Activated naive CD4-positive, alpha-beta T cell treated with anti-CD3 and anti-CD28 coated beads, Interleukin-2, amount 10 ng/mL, durations not matched to agents 7 days and 5 days (primary cell): ENCODE results near the gene RPL35.
A peak's percentile ranks its signal among the peaks of the same experiment; 100 is the strongest.
"Not testable (repeated sequence)": the region's sequence is repeated elsewhere in the genome, so short reads cannot be mapped to it uniquely, and the experiment has no call there.

ENCODE experiments used
- CTCF ChIA-PET: fragments of 350-600 bp; sonication (Branson Sonifier 250); formaldehyde crosslinking; loops from one replicate; lab custom pipeline; 2021; ENCODE audit warnings: antibody characterized with exemption; lab: Charles Lee
- DNase-seq: peaks from one replicate; pipeline ENCODE4 v3.0.0-alpha.2; 2020
- H3K27ac Mint-ChIP-seq: one replicate; pipeline ENCODE4 v1.8.0; 2021; ENCODE audit warnings: mild to moderate bottlenecking, moderate library complexity, mixed read lengths
- H3K27me3 Mint-ChIP-seq: one replicate; pipeline ENCODE4 v1.8.0; 2021; ENCODE audit warnings: mild to moderate bottlenecking, mixed read lengths
- H3K36me3 Mint-ChIP-seq: one replicate; pipeline ENCODE4 v1.8.0; 2021; ENCODE audit warnings: mixed read lengths
- H3K4me1 Mint-ChIP-seq: one replicate; pipeline ENCODE4 v1.8.0; 2021; ENCODE audit warnings: mixed read lengths
- H3K4me3 Mint-ChIP-seq: one replicate; pipeline ENCODE4 v1.8.0; 2021; ENCODE audit warnings: mild to moderate bottlenecking, moderate library complexity, mixed read lengths
- H3K9me3 Mint-ChIP-seq: one replicate; pipeline ENCODE4 v1.8.0; 2021; ENCODE audit warnings: mixed read lengths

Gene RPL35

DNA sequence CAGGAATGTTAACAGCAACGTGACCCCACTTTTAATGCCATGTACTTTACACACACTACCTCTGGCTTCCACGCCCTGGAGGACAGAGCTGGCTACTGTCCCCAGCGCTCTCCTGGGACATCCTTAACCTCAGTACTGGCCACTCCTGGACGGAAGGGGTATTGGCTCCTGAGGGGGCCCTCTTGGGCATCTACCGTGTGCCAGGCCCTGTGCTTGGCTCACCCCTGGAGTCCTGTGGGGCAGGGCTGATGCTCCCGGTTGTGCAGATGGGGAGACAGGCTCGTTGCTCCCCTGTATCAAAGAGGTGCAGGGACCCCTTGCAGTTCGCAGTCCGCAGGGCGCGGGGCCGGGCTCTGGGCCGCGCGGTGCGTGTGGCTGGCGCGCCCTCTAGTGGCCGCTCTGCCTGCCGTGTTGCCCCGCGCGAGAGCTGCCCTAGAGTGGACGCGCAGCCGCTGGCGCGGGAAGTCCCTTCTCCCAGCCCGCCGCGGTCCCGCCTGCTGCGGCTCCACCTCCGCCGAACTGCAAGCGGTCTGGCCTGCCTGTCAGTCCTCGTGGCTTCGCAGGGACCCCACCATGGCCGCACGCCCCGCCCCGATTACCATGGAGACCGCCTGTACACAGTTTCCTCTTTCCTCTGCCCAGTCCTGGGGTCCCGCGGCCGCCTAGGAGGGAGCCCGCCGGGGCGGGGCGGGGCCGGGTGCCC, 8.8 kb downstream of the RPL35 start, which contains the start of gene WDR38:
Gene WDR38 (plus strand): TSS at position 632 of the 703 bp plus-strand sequence. CDS start 72 bp downstream, outside the sequence.
- Mint-ChIP-seq H3K4me1 (peaks cover 10% of the 10 kb centered on the region), H3K9me3 (no peaks in the 10 kb centered on the region), H3K27ac (no peak within 1 kb of the TSS), H3K4me3 (peak within 1 kb of the TSS; percentile 57), H3K27me3 (peaks cover 50% of the 10 kb centered on the region), H3K36me3 (peaks cover 9% of the 10 kb centered on the region)
- CTCF ChIA-PET, result interaction anchor here (0.6 to 14.6 kb wide), 30 partner anchors 9 to 518 kb away, joined by 3 to 332 read pairs (median 4); partner anchors contain the start of genes ARPC5L, NR6A1, OLFML2A and RPL35
- peak; percentile 84 for DNase-seq

DNA sequence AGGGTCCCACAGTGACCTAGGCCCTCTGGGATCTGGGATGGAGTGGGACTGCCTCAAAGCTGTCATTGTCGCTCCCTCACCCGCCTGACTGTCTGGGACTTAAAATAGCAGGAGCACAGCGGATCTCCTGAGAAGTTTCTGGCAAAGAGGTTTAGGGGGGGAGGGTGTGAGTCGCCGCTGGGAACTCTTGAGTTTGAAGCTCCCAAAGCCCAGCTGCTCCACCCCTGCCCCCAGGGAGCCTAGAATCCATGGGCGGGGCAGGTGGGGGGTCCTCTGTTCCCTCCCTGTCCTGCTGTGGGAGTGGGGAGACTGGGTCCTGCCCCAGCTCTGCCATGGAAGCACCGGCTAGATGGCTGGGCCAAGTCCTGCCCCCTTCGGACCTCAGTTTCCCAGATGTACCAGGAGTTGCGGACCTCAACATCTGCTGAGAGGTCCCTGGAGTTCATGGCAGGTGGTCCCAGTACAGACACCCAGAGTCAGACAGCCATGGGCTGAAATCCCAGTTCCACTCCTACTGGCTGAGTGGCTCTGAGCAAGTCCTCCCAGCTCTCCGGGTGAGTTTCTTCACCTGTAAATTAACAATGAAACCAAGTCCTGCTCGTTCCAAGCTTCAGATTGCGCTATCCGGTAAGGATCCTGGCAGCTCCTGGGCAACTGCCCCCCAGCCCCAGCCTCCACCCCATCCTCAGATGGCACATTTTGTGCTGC, 9.5 kb downstream of the RPL35 start:
- Mint-ChIP-seq H3K4me3 (peak overlapping the region; percentile 57), H3K9me3 (no peaks in the 10 kb centered on the region)
- CTCF ChIA-PET, result interaction anchor here (0.6 to 14.6 kb wide), 26 partner anchors 9 to 519 kb away, joined by 3 to 332 read pairs (median 4); partner anchors contain the start of genes ARPC5L, NR6A1, OLFML2A and RPL35

DNA sequence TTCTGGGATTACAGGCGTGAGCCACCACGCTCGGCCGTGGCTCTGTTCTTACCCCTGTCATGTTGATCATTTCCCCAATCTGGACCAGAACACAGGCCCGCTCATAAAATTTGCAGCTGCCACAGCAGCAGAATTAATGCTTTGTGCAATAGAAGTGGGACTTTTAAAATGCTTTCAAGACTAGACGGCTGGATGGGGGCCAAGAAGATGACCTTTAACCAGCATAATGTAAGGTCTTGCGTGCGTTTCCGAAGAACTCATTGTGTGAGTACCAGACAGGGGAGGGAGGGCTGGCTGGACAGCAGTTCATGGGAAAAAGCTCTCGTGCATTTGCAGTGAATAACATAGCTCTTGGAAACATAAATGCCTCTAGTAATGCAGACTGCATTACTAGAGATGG, 12.0 kb downstream of the RPL35 start:
- Mint-ChIP-seq H3K36me3 (no peaks in the 10 kb centered on the region), H3K9me3 (no peaks in the 10 kb centered on the region), H3K4me3 (no peak overlapping the region), H3K27me3 (peaks cover 59% of the 10 kb centered on the region), H3K27ac (no peak overlapping the region), H3K4me1 (peaks cover 10% of the 10 kb centered on the region)
- no peak for DNase-seq
- CTCF ChIA-PET, result interaction anchor here (2.5 to 14.6 kb wide), 3 partner anchors 9 to 74 kb away, joined by 11 to 332 read pairs (median 21); partner anchors contain the start of genes ARPC5L, NR6A1, OLFML2A and RPL35

More for the DNA sequence above, 9.5 kb downstream of the RPL35 start:
- H3K27ac Mint-ChIP-seq, result no peak overlapping the region
- H3K4me1 Mint-ChIP-seq, result peaks cover 10% of the 10 kb centered on the region
- peaks cover 2% of the 10 kb centered on the region for H3K36me3 Mint-ChIP-seq
- no peak for DNase-seq
- H3K27me3 Mint-ChIP-seq, result peaks cover 54% of the 10 kb centered on the region

DNA sequence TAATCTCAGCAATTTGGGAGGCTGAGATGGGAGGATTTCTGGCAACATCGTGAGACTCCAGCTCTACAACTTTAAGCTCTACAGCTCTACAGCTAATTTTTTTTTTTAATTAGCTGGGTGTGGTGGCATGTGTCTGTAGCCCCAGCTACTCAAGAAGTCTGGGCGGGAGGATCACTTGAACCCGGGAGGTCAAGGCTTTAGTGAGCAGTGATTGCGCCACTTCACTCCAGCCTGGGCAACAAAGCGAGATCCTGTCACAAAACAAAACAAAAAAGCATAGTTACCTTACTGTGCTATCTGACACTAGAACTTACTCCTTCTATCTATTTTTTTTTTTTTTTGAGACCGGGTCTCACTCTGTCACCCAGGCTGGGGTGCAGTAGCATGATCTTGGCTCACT, 14.8 kb downstream of the RPL35 start:
- no peak for DNase-seq
- H3K4me1 Mint-ChIP-seq, result no peaks in the 10 kb centered on the region
- H3K27ac Mint-ChIP-seq, result no peak overlapping the region
- H3K36me3 Mint-ChIP-seq, result no peaks in the 10 kb centered on the region
- no peak overlapping the region for H3K4me3 Mint-ChIP-seq
- no peaks in the 10 kb centered on the region for H3K9me3 Mint-ChIP-seq
- peaks cover 51% of the 10 kb centered on the region for H3K27me3 Mint-ChIP-seq
- CTCF ChIA-PET, result interaction anchor here (0.7 to 14.6 kb wide), 2 partner anchors 71 to 272 kb away, joined by 3 to 332 read pairs; partner anchors contain the start of genes NR6A1 and OLFML2A

DNA sequence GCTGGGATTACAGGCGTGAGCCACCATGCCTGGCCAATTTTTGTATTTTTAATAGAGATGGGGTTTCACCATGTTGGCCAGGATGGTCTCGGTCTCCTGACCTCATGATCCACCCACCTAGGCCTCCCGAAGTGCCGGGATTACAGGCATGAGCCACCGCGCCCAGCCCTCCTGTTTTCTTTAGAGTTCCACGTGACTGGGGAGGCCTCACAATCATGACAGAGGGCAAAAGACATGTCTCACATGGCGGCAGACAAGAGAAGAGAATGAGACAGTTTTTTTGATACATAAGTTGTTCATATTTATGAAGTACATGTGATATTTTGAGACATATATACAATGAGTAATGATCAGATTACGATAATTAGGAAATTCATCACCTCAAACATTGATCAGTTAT, 15.3 kb downstream of the RPL35 start:
- H3K4me1 Mint-ChIP-seq, H3K9me3 Mint-ChIP-seq, H3K36me3 Mint-ChIP-seq, H3K27ac Mint-ChIP-seq, DNase-seq, H3K4me3 Mint-ChIP-seq: not testable (repeated sequence)
- CTCF ChIA-PET, result interaction anchor here (0.7 to 14.6 kb wide), 2 partner anchors 71 to 271 kb away, joined by 3 to 332 read pairs; partner anchors contain the start of genes NR6A1 and OLFML2A
- peaks cover 46% of the 10 kb centered on the region for H3K27me3 Mint-ChIP-seq

DNA sequence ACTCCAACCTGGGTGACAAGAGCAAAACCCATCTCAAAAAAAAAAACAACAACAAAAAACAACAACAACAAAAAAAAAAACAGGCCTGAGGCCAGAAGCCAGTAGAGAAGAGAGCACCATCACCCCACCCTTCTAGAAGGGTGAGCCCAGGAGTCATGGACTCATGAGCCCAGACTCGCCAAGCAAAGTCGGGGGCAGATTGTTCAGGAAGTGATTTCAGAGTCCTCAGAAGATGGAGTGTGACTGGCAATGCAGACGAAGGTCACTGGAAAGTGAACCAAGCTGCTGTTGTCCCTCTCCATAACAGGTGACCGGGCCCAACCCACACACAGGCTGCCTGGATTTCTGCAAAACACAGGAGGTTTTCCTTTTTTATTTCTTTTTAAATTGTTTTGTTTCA, 17.5 kb downstream of the RPL35 start:
- no peak overlapping the region for H3K4me3 Mint-ChIP-seq
- no peaks in the 10 kb centered on the region for H3K9me3 Mint-ChIP-seq
- no peaks in the 10 kb centered on the region for H3K36me3 Mint-ChIP-seq
- peaks cover 54% of the 10 kb centered on the region for H3K27me3 Mint-ChIP-seq
- H3K4me1 Mint-ChIP-seq, result no peaks in the 10 kb centered on the region
- CTCF ChIA-PET, result no interaction called here
- no peak overlapping the region for H3K27ac Mint-ChIP-seq
- no peak for DNase-seq

DNA sequence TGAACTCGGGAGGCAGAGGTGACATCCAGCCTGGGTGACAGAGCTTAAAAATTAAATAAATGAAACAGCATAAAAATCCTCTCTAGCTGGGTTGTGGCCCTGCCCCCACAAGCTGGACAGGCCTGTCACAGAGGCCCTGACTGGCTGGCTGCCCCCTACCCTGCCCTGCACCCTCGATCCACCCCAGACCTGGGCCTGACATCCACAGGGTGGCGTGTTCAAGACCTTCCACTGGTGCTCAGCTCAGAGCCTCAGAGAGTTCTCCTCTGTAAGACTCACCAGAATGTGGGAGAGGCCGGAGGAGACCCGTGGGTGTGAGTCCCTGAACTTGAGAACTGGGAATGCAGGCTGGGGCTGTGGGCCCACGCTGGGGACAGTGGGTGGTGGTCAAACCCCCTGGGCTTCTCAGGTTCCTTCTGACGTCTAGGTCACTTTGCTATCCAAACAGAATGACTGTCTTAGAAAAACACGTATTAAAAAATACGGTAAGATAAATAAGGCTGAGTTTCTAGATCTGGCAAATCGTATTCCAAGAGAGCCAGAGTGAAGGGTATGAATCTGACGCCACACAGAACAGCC, 18.2 kb downstream of the RPL35 start:
- Mint-ChIP-seq H3K4me3 (no peak overlapping the region), H3K27ac (no peak overlapping the region), H3K4me1 (no peaks in the 10 kb centered on the region), H3K9me3 (no peaks in the 10 kb centered on the region), H3K36me3 (no peaks in the 10 kb centered on the region), H3K27me3 (peaks cover 52% of the 10 kb centered on the region)
- DNase-seq, result no peak
- CTCF ChIA-PET, result interaction anchor here (1.1 kb wide), 1 partner anchor 10 kb away, joined by 4 read pairs; the partner anchor contains the start of gene WDR38

DNA sequence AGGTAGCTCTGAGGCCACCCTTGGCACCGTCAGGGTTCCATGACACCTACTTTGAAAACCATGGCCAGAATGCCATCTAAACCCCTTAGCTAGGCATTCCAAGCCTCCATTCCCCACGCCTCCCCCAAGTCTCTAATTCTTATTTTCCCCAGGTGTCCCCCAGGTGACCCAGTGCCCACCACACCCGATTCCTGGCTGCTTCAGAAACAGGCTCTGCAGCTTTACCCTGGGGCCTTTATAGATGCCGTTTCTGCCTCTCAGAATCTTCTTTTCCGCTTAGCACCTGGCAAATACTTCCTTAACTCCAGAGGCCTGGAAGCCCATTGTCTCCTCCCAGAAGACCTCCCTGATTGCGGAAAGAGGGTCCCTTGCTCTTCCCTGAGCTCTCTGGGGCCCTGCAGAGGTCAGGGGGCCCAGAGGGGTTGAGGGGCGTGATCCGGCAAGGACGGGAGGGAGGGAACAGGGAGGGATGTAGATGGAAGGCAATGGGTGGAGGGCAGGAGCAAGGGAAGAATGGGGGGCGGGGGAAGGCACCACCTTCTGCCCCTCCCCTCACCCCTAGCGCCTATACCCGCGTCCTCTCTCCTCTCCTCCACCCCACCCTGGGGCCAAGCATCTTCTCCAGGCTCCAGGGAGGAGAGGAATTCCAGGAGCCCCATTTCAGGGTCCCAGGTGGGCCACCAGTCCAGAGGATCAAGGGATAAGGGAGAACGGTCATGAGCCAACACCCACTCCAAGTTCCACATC, 20.5 kb downstream of the RPL35 start:
- Mint-ChIP-seq H3K9me3 (no peaks in the 10 kb centered on the region), H3K4me1 (no peaks in the 10 kb centered on the region), H3K27me3 (peaks cover 62% of the 10 kb centered on the region), H3K36me3 (no peaks in the 10 kb centered on the region), H3K4me3 (no peak overlapping the region), H3K27ac (no peak overlapping the region)
- no peak for DNase-seq
- CTCF ChIA-PET, result interaction anchor here (0.8 to 3.5 kb wide), 7 partner anchors 9 to 536 kb away, joined by 3 to 29 read pairs (median 4); partner anchors contain the start of gene WDR38

DNA sequence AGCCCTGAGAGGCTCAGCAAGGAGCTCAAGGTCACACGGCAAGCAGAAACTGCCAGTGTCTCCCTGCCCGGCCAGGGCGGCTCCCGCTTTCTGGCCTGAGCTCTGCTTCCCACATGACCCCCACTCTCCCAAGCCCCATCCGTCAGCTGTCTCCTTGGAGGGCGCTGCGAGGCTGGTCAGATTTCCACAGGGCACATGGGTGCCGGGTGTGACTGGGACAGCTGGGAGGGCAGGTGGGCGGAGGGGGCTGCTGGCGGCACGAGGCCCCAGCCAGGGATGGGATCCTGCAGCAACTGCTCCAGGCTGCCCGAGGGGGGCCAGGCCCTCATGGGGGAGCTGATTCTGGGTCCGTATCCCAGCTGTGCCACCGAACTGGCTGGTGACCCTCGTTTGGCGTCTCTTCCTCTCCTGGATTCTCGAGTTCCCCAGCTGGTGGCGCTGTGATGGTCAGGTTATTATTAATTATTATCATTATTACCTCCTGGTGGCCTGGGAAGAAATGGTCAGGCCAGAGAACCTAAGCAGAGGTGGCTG, 21.4 kb downstream of the RPL35 start:
- no peaks in the 10 kb centered on the region for H3K4me1 Mint-ChIP-seq
- CTCF ChIA-PET, result interaction anchor here (0.7 to 3.5 kb wide), 8 partner anchors 10 to 537 kb away, joined by 3 to 29 read pairs (median 4); partner anchors contain the start of gene WDR38
- no peaks in the 10 kb centered on the region for H3K9me3 Mint-ChIP-seq
- H3K4me3 Mint-ChIP-seq, result no peak overlapping the region
- DNase-seq, result no peak
- H3K27ac Mint-ChIP-seq, result no peak overlapping the region
- no peaks in the 10 kb centered on the region for H3K36me3 Mint-ChIP-seq
- peaks cover 71% of the 10 kb centered on the region for H3K27me3 Mint-ChIP-seq

DNA sequence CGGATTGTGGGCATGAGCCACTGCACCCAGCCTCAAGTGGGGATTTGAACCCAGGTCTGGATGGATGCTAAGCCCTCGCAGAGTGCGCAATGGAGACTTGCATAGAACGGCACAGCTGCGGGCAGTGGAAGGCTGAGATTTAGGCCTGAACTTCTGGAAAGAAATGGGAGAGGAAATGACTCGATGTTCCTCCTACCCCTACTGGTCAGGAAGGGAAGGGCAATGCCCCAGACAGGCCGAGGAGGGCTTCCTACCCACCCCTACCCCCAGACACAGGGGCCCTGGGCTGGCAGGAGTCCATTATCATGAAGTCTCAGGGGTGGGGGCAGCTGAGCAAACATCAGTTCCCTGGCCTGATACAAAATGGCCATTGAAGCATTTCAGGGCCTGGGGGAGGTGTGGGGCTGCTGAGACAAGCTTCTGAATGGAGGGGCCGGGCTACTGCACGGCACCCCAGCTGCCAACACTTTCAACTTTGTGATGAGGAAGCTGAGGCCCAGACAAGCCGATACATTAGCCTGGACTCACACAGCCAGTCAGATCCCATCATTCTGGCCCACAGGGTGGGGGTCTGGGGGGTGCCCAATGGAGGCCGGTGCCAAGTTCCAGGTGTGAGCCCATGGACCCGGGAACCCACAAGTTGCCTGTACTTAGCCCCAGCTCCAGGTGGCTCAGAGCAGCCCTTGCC, 22.0 kb downstream of the RPL35 start:
- no peak for DNase-seq
- Mint-ChIP-seq H3K9me3 (no peaks in the 10 kb centered on the region), H3K27ac (no peak overlapping the region), H3K27me3 (peaks cover 77% of the 10 kb centered on the region), H3K4me1 (no peaks in the 10 kb centered on the region), H3K4me3 (no peak overlapping the region), H3K36me3 (no peaks in the 10 kb centered on the region)
- CTCF ChIA-PET, result interaction anchor here (0.6 to 3.5 kb wide), 8 partner anchors 11 to 134 kb away, joined by 3 to 29 read pairs (median 4); partner anchors contain the start of gene WDR38

DNA sequence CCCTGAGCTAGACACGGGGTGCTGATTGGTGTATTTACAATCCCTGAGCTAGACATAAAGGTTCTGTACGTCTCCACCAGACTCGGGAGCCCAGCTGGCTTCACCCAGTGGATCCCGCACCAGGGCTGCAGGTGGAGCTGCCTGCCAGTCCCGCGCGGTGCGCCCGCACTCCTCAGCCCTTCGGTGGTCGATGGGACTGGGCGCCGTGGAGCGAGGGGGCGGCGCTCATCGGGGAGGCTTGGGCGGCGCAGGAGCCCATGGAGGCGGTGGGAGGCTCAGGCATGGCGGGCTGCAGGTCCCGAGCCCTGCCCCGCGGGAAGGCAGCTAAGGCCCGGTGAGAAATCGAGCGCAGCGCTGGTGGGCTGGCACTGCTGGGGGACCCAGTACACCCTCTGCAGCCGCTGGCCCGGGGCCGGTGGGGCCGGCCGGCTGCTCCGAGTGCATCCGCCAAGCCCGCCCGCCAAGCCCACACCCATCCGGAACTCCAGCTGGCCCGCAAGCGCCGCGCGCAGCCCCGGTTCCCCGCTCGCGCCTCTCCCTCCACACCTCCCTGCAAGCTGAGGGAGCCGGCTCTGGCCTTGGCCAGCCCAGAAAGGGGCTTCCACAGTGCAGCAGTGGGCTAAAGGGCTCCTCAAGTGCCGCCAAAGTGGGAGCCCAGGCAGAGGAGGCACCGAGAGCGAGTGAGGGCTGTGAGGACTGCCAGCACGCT, 23.0 kb downstream of the RPL35 start:
- H3K27ac Mint-ChIP-seq, H3K9me3 Mint-ChIP-seq, H3K4me1 Mint-ChIP-seq, H3K36me3 Mint-ChIP-seq, DNase-seq, H3K4me3 Mint-ChIP-seq: not testable (repeated sequence)
- CTCF ChIA-PET, result interaction anchor here (2.1 kb wide), 1 partner anchor 65 kb away, joined by 19 read pairs; no protein-coding TSS in a partner anchor
- H3K27me3 Mint-ChIP-seq, result peaks cover 76% of the 10 kb centered on the region

DNA sequence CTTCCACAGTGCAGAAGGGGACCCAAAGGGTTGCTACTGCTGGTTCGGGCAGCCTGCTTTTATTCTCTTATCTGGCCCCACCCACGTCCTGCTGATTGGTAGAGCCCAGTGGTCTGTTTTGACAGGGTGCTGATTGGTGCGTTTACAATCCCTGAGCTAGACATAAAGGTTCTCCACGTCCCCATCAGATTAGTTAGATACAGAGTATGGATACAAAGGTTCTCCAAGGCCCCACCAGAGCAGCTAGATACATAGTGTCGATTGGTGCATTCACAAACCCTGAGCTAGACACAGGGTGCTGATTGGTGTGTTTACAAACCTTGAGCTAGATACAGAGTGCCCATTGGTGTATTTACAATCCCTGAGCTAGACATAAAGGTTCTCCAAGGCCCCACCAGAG, 23.6 kb downstream of the RPL35 start:
- H3K27me3 Mint-ChIP-seq, result peaks cover 72% of the 10 kb centered on the region
- H3K4me3 Mint-ChIP-seq, H3K4me1 Mint-ChIP-seq, DNase-seq, H3K9me3 Mint-ChIP-seq, H3K27ac Mint-ChIP-seq, CTCF ChIA-PET, H3K36me3 Mint-ChIP-seq: not testable (repeated sequence)
